ENCODE measurements around the gene TPCN2. TPM values are rescaled to one million over a fixed set of nuclear protein-coding genes. Genes with fewer than 3 reads are reported as not detected.
A peak's percentile ranks its signal among the peaks of the same experiment; 100 is the strongest.

TPCN2 gene
- total RNA-seq, 1 experiment from 2014 or later: 17.2 TPM

- in situ Hi-C loops (cut with HindIII; ENCODE audit: low sequenced_read_pairs): no loop called here
Measured at GRCh38 chr11:69162505-69162904, 113.8 kb downstream of the TPCN2 start.

DNA sequence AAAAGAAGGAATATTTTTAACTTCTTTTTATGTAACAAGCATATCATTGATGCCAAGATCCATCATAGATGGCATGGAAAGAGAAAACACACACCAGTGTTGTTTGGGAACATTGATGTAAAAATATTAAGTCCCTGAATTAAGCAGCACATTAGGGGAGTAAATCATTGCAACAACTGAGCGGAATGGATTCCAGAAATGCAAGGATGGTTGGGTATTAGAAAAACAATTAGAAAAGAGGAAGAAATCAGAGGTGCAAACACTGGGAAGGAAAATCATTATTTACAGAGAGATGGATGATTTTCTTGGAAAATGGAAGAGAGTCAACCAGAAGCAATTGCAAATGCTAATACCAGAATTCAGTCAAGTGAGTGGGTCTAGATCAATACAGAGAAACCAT is 115.1 kb downstream of the TPCN2 start:
- in situ Hi-C loops (cut with HindIII; ENCODE audit: low sequenced_read_pairs): no loop called here
- no peak for DNase-seq (ENCODE audit: low spot score)

More at GRCh38 chr11:69162505-69162904, 113.8 kb downstream of the TPCN2 start:
- DNase-seq (ENCODE audit: low spot score): no peak

GRCh38 chr11:69164824-69165223 is 116.1 kb downstream of the TPCN2 start:
- in situ Hi-C loops (cut with HindIII; ENCODE audit: low sequenced_read_pairs): no loop called here
- DNase-seq (ENCODE audit: low spot score): no peak

DNA sequence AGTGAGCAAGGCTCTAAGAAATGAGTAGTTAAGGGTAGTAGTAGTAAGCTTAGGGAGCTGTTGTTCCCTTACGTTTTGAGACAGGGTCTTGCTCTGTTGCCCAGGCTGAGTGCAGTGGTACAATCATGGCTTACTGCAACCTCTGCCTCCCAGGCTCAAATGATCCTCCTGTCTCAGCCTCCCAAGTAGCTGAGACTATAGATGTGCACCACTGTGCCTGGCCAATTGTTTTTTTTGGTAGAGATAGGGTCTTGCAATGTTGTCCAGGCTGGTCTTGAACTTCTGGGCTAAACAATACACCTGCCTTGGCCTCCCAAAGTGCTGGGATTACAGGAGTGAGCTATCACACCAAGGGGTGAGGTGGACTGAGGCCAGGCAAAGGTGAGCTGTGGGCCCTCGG is 117.0 kb downstream of the TPCN2 start:
- DNase-seq (ENCODE audit: low spot score): no peak

GRCh38 chr11:69166218-69167115 is 117.7 kb downstream of the TPCN2 start:
- in situ Hi-C loops (cut with HindIII; ENCODE audit: low sequenced_read_pairs): no loop called here
- DNase-seq (ENCODE audit: low spot score): peak; percentile 48

More for the DNA sequence above, 117.0 kb downstream of the TPCN2 start:
- in situ Hi-C loops (cut with HindIII; ENCODE audit: low sequenced_read_pairs): no loop called here

GRCh38 chr11:69167130-69167915 is 118.6 kb downstream of the TPCN2 start:
- in situ Hi-C loops (cut with HindIII; ENCODE audit: low sequenced_read_pairs): no loop called here
- DNase-seq (ENCODE audit: low spot score): no peak

DNA sequence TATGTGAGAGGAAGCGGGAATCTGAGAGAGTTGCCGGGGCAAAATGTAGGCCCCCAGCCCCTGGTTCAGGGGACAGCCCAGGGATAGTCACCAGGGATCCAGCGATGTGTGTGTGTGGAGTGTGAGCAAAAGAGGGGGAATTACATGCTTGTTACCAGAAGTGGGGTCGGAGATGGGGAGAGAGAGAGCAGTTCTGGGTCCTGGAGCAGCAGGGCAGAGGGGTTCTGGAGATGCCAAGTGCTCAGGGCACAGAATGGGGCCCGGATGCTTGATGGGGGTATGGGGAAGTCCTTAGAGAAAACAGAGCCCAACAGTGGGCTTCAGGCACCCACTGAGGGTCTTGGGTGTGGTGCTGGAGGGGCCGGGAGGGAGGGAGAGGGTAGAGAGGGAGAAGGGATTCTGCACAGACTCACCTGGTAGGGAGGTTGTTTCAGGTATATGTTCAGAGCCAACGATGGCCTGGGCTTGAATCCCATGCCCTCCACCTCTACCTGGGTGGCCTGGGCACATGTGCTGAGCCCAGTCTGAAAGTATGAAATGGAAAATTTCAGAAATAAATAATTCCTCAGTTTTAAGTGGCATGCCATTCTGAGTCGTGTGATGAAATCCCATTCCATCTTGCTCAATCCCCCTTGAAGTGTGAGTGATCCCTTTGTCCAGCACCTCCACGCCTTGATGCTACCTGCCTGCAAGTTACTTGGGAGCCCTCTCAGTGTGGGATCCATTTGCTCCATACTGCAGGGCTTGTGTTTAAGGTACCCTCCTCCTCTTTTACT is 119.4 kb downstream of the TPCN2 start:
- no peak for DNase-seq (ENCODE audit: low spot score)

DNA sequence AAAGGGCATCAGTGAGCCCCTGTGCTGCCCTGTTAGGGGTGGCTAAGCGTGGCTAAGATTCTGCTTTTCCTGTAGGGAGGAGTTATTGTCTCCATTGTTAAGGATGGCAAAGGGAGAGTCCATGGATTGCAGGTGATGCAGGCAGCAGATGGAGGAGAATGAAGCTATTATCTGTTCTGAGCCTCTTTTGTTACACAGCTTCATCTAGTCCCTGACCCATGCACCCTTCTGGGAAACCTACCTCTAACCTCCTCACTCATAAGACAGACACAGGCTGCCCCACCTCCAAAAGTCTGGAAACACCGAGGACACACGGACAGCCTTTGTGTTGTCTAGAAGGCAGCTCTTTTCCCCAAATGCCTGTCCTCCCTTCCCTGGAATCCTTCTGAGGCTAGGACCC is 120.7 kb downstream of the TPCN2 start:
- in situ Hi-C loops (cut with HindIII; ENCODE audit: low sequenced_read_pairs): no loop called here
- DNase-seq (ENCODE audit: low spot score): no peak

More for the DNA sequence above, 119.4 kb downstream of the TPCN2 start:
- in situ Hi-C loops (cut with HindIII; ENCODE audit: low sequenced_read_pairs): no loop called here

DNA sequence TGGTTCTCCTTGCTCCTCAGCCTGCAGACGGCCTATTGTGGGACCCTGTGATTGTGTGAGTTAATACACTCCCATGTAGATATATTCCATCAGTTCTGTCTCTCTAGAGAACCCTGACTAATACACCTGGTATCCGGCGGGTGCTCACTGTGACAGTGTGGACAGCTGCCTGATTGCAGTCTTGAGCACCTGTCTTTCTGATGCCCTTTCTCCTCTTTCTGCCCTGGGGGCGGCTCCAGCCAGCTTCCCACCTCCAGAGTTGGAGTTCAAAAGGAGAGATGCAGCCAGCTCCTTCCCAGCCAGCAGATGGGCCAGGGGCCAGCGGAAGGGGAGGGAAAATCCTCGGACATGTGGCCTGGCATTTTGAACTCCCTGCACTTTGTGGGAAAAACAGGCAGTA is 122.0 kb downstream of the TPCN2 start:
- in situ Hi-C loops (cut with HindIII; ENCODE audit: low sequenced_read_pairs): no loop called here
- no peak for DNase-seq (ENCODE audit: low spot score)

- DNase-seq (ENCODE audit: low spot score): no peak
- in situ Hi-C loops (cut with HindIII; ENCODE audit: low sequenced_read_pairs): no loop called here
Measured at GRCh38 chr11:69171476-69172240, 122.9 kb downstream of the TPCN2 start.

DNA sequence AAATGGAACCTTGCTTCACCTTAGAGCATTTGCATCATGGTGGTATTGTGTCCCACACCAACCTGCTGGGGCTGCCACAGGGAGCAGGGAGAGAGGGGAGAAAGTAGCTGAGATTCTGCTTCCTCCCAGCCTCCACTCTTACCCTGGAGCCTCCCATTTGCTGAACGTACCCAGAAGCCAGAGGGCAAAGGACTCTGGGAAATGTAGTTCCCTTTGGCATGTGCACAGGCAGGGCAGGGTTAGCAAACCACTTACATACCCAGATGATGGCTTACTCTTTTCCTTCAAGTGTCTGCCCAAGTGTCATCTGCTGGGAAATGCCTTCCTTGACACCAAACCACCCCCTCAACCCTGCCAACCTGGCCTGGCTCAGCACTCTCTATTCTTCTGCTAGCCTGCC is 123.9 kb downstream of the TPCN2 start:
- no peak for DNase-seq (ENCODE audit: low spot score)
- in situ Hi-C loops (cut with HindIII; ENCODE audit: low sequenced_read_pairs): no loop called here

- no peak for DNase-seq (ENCODE audit: low spot score)
- in situ Hi-C loops (cut with HindIII; ENCODE audit: low sequenced_read_pairs): no loop called here
Measured at GRCh38 chr11:69173331-69173730, 124.6 kb downstream of the TPCN2 start.

DNA sequence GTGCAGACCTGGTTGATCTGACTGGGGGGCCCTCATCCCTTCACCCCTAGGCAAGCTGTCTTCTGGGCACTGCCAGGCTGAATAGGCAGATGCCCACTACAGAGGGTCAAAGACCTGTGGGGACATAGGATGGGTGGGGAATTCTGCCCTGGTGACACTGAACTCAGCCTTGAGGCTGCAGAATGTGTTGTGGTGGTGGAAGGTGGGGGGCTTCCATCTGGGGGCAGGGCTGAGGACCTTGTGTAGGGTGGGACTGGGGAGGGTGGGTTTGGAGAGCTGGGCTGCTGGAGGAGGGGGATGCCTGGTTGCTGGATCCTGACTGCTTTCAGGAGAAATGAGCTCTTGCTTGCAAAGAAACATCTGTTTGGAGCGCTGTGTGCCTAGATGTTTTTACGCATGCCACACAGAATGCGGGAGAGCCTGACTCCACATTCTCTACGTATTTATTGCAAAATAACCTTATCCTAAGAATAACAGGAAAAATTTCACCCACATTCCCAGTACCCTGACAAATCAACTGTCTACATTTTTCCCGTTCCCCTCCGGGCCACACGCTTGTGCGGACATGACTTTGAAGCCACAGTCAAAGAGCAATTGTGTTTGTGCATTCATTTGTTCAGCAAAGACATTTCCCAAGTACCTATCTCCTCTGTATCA is 125.3 kb downstream of the TPCN2 start:
- in situ Hi-C loops (cut with HindIII; ENCODE audit: low sequenced_read_pairs): no loop called here
- no peak for DNase-seq (ENCODE audit: low spot score)

DNA sequence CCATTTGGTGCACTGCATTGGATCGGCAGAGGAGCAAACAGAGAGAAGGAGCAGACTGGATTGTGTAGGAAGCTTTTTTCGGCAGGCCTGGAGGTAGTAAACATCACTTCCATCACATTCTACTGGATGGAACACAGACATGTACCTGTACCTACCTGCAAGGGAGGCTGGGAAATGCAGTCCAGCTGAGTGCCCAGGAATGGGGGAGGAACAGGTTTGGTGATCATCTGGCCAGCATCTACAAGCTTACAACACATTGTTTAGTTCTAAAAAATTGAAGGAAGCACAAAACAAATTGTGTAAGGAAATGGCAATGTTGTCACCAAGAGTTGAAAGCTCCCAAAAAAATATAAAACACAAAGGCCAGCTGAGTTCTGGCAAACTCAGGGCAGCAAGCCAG is 126.1 kb downstream of the TPCN2 start:
- no peak for DNase-seq (ENCODE audit: low spot score)
- in situ Hi-C loops (cut with HindIII; ENCODE audit: low sequenced_read_pairs): no loop called here

GRCh38 chr11:69178819-69179482 is 130.2 kb downstream of the TPCN2 start:
- in situ Hi-C loops (cut with HindIII; ENCODE audit: low sequenced_read_pairs): no loop called here
- no peak for DNase-seq (ENCODE audit: low spot score)

- in situ Hi-C loops (cut with HindIII; ENCODE audit: low sequenced_read_pairs): no loop called here
- DNase-seq (ENCODE audit: low spot score): no peak
Measured at GRCh38 chr11:69180226-69180625, 131.5 kb downstream of the TPCN2 start.

- DNase-seq (ENCODE audit: low spot score): no peak
- in situ Hi-C loops (cut with HindIII; ENCODE audit: low sequenced_read_pairs): no loop called here
Measured at GRCh38 chr11:69180726-69181125, 132.0 kb downstream of the TPCN2 start.

- no peak for DNase-seq (ENCODE audit: low spot score)
- in situ Hi-C loops (cut with HindIII; ENCODE audit: low sequenced_read_pairs): no loop called here
Measured at GRCh38 chr11:69183613-69184012, 134.9 kb downstream of the TPCN2 start.

Measured in G401 (cell line).